Measurements from ENCODE around the gene CDC42EP1. TPM values are rescaled to one million over a fixed set of nuclear protein-coding genes. Genes with fewer than 3 reads are reported as not detected.
"Not testable (repeated sequence)": the region's sequence is repeated elsewhere in the genome, so short reads cannot be mapped to it uniquely, and the experiment has no call there.

CDC42EP1 gene
- total RNA-seq, 1 donor from 2014 or later, result 2.1 TPM

DNA sequence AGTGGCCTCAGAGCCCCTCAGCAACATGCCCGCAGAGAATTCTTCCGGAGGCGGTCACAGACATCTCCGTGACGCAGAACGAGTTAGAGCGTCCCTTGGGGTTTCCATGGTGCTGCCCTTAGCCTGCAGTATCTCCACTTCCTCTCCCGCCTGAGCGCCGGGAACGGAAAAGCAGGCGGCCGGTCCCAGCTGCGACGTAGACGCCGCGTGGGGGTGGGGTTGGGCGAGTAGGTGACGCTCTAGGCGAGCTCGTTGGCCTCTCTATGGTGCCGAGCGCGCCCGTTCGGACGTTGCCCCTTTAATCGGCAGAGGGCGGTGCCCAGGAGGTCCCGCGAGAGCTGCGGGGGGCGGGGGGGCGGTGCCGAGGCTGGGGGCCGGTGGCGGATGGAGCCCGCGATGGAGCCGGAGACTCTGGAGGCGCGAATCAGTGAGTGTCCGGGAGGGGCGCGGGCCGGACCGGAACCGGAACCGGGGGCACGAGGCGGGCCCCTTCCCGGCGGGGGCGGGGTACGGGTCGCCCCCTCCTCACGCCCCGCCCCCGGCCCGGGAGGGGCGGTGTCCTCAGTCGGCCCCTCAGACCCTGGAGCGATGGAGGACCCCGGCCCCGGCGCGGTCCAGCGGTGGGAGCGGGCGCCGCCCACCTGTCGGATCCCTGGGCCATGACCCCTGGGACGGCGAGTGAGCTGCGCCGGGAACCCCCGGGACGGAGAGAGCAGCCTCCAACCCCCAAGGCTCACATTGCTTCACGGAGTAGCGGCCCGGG, 48.4 kb downstream of the CDC42EP1 start, which contains the start of gene GGA1:
Gene GGA1 (plus strand): TSS at position 358 of the 763 bp plus-strand sequence. CDS start 27 bp downstream, at position 385.
- Mint-ChIP-seq H3K27ac (ENCODE audit: unreplicated experiment) (peak within 1 kb of the TSS; percentile 99), H3K4me1 (ENCODE audit: low read depth, unreplicated experiment) (peaks cover 7% of the 10 kb centered on the region), H3K27me3 (ENCODE audit: unreplicated experiment) (peaks cover 11% of the 10 kb centered on the region), H3K4me3 (ENCODE audit: unreplicated experiment) (peak within 1 kb of the TSS; percentile 98), H3K9me3 (ENCODE audit: unreplicated experiment) (peaks cover 10% of the 10 kb centered on the region), H3K36me3 (ENCODE audit: unreplicated experiment) (no peaks in the 10 kb centered on the region)
- TF ChIP-seq, protein P1, sequence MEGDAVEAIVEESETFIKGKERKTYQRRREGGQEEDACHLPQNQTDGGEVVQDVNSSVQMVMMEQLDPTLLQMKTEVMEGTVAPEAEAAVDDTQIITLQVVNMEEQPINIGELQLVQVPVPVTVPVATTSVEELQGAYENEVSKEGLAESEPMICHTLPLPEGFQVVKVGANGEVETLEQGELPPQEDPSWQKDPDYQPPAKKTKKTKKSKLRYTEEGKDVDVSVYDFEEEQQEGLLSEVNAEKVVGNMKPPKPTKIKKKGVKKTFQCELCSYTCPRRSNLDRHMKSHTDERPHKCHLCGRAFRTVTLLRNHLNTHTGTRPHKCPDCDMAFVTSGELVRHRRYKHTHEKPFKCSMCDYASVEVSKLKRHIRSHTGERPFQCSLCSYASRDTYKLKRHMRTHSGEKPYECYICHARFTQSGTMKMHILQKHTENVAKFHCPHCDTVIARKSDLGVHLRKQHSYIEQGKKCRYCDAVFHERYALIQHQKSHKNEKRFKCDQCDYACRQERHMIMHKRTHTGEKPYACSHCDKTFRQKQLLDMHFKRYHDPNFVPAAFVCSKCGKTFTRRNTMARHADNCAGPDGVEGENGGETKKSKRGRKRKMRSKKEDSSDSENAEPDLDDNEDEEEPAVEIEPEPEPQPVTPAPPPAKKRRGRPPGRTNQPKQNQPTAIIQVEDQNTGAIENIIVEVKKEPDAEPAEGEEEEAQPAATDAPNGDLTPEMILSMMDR (IDR thresholded peaks at IDR 0.05; ENCODE audit: partially characterized antibody, unreplicated experiment), result no peak
- DNase-seq, result peak; percentile 91

DNA sequence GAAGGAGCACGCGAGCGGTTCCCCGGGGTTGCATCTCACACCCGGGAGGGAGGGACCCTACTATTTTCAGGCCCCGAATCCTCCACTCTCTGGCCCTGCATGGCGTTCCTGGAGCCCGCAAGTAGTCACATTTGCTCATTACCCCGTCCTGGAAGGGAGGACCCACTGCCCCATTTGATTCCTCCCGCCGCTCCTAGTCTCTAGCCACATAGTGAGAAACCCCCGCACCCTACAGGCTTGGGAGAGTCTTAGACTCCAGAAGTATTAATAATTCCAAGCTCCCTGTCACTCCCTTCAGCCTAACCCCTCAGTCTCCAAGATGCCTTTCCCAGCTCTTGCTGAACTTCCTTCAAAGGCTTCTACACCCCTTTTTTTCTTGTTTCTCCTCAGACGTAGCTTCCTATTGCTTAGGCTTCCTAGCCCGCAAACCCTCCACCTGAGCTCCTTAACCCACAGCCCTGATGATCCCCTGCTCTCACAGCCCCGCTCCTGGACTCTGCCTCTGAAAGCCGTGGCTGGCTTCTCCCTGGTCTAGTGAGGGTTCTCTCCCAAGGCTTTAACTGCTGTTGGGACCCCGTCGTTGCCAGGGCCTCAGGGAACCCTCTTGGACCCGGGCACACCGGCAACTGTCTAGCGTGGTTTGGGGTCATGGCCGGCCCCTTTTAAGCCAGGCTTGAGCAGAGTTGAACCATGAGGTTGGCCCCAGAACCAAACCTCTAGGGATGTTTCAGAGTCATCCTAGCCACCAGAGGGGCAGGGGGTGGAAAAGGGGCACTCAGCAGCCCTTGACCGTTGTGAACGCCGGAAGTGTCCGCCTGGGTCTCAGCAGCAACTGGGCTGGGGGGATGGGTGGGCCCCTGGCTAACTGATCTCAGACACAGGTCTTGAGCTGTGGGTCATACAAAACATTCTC, 49.2 kb downstream of the CDC42EP1 start:
- Mint-ChIP-seq H3K27ac (ENCODE audit: unreplicated experiment) (peak overlapping the region; percentile 93), H3K9me3 (ENCODE audit: unreplicated experiment) (peaks cover 10% of the 10 kb centered on the region), H3K4me1 (ENCODE audit: low read depth, unreplicated experiment) (peaks cover 7% of the 10 kb centered on the region), H3K36me3 (ENCODE audit: unreplicated experiment) (no peaks in the 10 kb centered on the region), H3K27me3 (ENCODE audit: unreplicated experiment) (peaks cover 11% of the 10 kb centered on the region), H3K4me3 (ENCODE audit: unreplicated experiment) (peak overlapping the region; percentile 98)
- TF ChIP-seq, protein P1 (IDR thresholded peaks at IDR 0.05; ENCODE audit: partially characterized antibody, unreplicated experiment), result no peak
- DNase-seq, result no peak

DNA sequence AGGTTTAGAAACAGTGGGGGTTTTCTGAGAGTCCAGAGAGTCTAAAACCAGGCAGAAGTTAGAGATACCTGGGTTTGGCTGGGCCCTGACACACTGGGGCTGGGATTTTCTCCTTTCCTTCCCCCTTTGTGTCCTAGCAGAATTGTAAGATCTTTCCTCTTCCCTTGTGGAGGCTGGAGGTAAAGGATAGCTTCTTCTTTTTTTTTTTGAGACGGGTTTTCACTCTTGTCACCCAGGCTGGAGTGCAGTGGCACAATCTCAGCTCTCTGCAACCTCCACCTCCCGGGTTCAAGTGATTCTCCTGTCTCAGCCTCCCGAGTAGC, 49.8 kb downstream of the CDC42EP1 start:
- H3K9me3 Mint-ChIP-seq (ENCODE audit: unreplicated experiment); DNase-seq; H3K36me3 Mint-ChIP-seq (ENCODE audit: unreplicated experiment); H3K4me1 Mint-ChIP-seq (ENCODE audit: low read depth, unreplicated experiment): not testable (repeated sequence)
- H3K4me3 Mint-ChIP-seq (ENCODE audit: unreplicated experiment), result peak overlapping the region; percentile 98
- H3K27ac Mint-ChIP-seq (ENCODE audit: unreplicated experiment), result peak overlapping the region; percentile 93
- peaks cover 11% of the 10 kb centered on the region for H3K27me3 Mint-ChIP-seq (ENCODE audit: unreplicated experiment)

DNA sequence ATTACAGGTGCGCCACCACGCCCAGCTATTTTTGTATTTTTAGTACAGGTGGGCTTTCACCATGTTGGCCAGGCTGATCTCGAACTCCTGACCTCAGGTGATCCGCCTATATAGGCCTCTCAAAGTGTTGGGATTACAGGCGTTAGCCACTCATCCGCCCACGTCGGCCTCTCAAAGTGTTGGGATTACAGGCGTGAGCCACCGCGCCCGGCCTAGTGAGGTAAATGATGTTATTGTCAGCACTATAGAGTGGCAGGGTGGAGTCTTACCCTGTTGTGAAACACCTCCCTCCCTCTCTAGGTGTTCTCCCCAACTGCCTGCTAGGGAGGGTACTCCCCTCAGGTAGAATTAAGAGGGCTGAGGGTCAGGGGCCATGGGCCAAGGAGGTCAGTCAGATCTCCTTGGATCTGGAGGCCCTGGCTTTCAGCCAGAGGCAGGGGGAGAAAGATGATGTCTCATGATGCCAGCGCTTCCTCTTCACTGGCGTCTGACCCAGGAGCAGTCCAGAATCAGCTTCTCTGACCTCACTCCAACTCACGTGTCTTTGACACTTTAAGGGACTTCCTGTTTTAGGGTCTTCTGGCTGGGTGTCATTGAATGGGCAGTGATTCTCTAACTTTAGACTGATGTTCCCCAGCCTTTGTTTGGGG, 50.3 kb downstream of the CDC42EP1 start:
- Mint-ChIP-seq H3K9me3 (ENCODE audit: unreplicated experiment) (peaks cover 8% of the 10 kb centered on the region), H3K27ac (ENCODE audit: unreplicated experiment) (peak overlapping the region; percentile 89), H3K27me3 (ENCODE audit: unreplicated experiment) (peaks cover 11% of the 10 kb centered on the region), H3K4me3 (ENCODE audit: unreplicated experiment) (peak overlapping the region; percentile 98), H3K4me1 (ENCODE audit: low read depth, unreplicated experiment) (peaks cover 7% of the 10 kb centered on the region), H3K36me3 (ENCODE audit: unreplicated experiment) (no peaks in the 10 kb centered on the region)
- DNase-seq, result no peak
- TF ChIP-seq, protein P1 (IDR thresholded peaks at IDR 0.05; ENCODE audit: partially characterized antibody, unreplicated experiment), result no peak

DNA sequence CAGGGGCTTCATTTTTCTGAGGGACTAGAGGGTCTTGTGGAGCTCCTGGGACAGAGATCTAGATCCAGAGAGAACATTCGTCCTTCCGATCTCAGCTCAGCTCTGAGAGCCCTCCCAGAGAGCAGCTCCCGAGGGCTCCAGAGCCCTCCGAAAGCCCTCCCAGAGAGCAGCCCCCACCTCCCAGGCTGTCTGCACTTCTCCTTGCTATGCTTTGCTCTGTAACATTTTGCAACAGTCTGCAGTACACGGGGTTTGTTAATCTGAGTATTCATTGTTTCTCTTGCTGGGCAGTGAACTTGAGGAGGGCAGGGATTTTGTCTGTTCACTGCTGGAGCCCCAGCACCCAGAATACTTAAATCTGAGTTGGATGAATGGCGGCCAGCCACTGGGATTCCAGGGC, 50.9 kb downstream of the CDC42EP1 start:
- Mint-ChIP-seq H3K36me3 (ENCODE audit: unreplicated experiment) (no peaks in the 10 kb centered on the region), H3K4me3 (ENCODE audit: unreplicated experiment) (peak overlapping the region; percentile 55), H3K9me3 (ENCODE audit: unreplicated experiment) (peaks cover 8% of the 10 kb centered on the region), H3K27ac (ENCODE audit: unreplicated experiment) (peak overlapping the region; percentile 89), H3K4me1 (ENCODE audit: low read depth, unreplicated experiment) (peaks cover 7% of the 10 kb centered on the region), H3K27me3 (ENCODE audit: unreplicated experiment) (peaks cover 11% of the 10 kb centered on the region)
- DNase-seq, result no peak
- TF ChIP-seq, protein P1 (IDR thresholded peaks at IDR 0.05; ENCODE audit: partially characterized antibody, unreplicated experiment), result no peak
